Endothelial cell of umbilical vein (primary cell): ENCODE data around the gene SPSB3. TPM values are rescaled to one million over a fixed set of nuclear protein-coding genes. Genes with fewer than 3 reads are reported as not detected.

Experiments used
- BruUV-seq: library from RNA; stranded (reverse); fragments of 400-500 nt; replicated peaks from 2 replicates; lab custom pipeline; 2021; lab: Mats Ljungman, UMichigan
- CTCF ChIA-PET: fragments of 300-600, 350-600 bp; sonication (Branson Sonifier 250); formaldehyde crosslinking; loops from one replicate; lab custom pipeline; 2021; ENCODE audit warnings: antibody characterized with exemption, inconsistent platforms; lab: Charles Lee
- POLR2A ChIA-PET: fragments of 300-600, 350-600 bp; sonication (Branson Sonifier 250); formaldehyde crosslinking; loops from one replicate; lab custom pipeline; 2021; ENCODE audit warnings: antibody characterized with exemption, inconsistent platforms; lab: Charles Lee
- DNase-seq: peaks from one replicate; pipeline ENCODE4 v3.0.0-alpha.2; 2011; ENCODE audit warnings: low read depth, low spot score
- FAIRE-seq: peaks from 2 replicates; lab custom pipeline; 2011; peaks lifted over from hg19 to GRCh38; lab: Jason Lieb, UNC
- H2AFZ ChIP-seq: 2 replicates; pipeline ENCODE4 v1.6.0; 2012; ENCODE audit warnings: low read depth, low read length, control low read depth, inconsistent platforms
- H3K27ac ChIP-seq: 2 replicates; pipeline ENCODE4 v1.5.1; 2011; ENCODE audit warnings: low read depth, mild to moderate bottlenecking, control low read depth, low read length, moderate library complexity; ENCODE audit not compliant: insufficient read depth
- H3K27me3 ChIP-seq, 2 experiments: 2 replicates each; pipeline versions ENCODE4 v1.6.0 to v1.6.1; 2011; ENCODE audit warnings: low read length in 2 of 2, mixed read lengths in 1 of 2; ENCODE audit not compliant: control insufficient read depth in 2 of 2, insufficient read depth in 2 of 2
- H3K36me3 ChIP-seq, 2 experiments: 2 replicates in 1 of 2; 3 replicates in 1 of 2; pipeline ENCODE4 v1.5.1; 2011; ENCODE audit warnings: low read length in 2 of 2, mild to moderate bottlenecking in 1 of 2, moderate library complexity in 1 of 2; ENCODE audit not compliant: control insufficient read depth in 2 of 2, insufficient read depth in 2 of 2; ENCODE audit errors: extremely low read depth in 1 of 2
- H3K4me1 ChIP-seq: 3 replicates; pipeline ENCODE4 v1.5.1; 2011; ENCODE audit warnings: mild to moderate bottlenecking, low read length; ENCODE audit not compliant: control insufficient read depth, insufficient read depth; ENCODE audit errors: extremely low read depth
- H3K4me2 ChIP-seq: 2 replicates; pipeline ENCODE4 v1.6.1; 2011; ENCODE audit warnings: low read length, control low read depth, mixed read lengths; ENCODE audit not compliant: insufficient read depth
- H3K4me3 ChIP-seq, 3 experiments: fragments of 200-600 bp in 1 of 3; sonication (generic), shearing (Covaris generic) in 1 of 3; replicated peaks in 1 of 3; 2 replicates each; pipeline ENCODE4 v1.5.1; 2011 to 2016; ENCODE audit warnings: control low read depth in 3 of 3, low read length in 3 of 3, mild to moderate bottlenecking in 2 of 3, inconsistent platforms in 1 of 3, low read depth in 1 of 3, moderate library complexity in 1 of 3; ENCODE audit not compliant: insufficient read depth in 1 of 3
- H3K79me2 ChIP-seq: 2 replicates; pipeline ENCODE4 v1.6.0; 2012; ENCODE audit warnings: low read length, inconsistent platforms; ENCODE audit not compliant: control insufficient read depth, insufficient read depth
- H3K9ac ChIP-seq: replicated peaks from 2 replicates; pipeline ENCODE3; 2011; ENCODE audit warnings: low read length, control low read depth; ENCODE audit not compliant: insufficient read depth; ENCODE audit errors: extremely low read depth
- H3K9me1 ChIP-seq: replicated peaks from 3 replicates; pipeline ENCODE4 v1.6.0; 2011; ENCODE audit warnings: mild to moderate bottlenecking, low read length; ENCODE audit not compliant: control insufficient read depth, insufficient read depth; ENCODE audit errors: extremely low read depth
- H3K9me3 ChIP-seq: replicated peaks from 2 replicates; pipeline ENCODE4 v1.5.1; 2012; ENCODE audit warnings: low read length, inconsistent platforms; ENCODE audit not compliant: control insufficient read depth, insufficient read depth
- H4K20me1 ChIP-seq: replicated peaks from 2 replicates; pipeline ENCODE3; 2011; ENCODE audit warnings: mild to moderate bottlenecking, low read length; ENCODE audit not compliant: control insufficient read depth, insufficient read depth; ENCODE audit errors: extremely low read depth
- EZH2 ChIP-seq: IDR thresholded peaks from 2 replicates; pipeline ENCODE4 v1.6.1; 2012; ENCODE audit warnings: borderline replicate concordance, low read depth, mild to moderate bottlenecking, moderate library complexity, low read length, inconsistent platforms; ENCODE audit not compliant: severe bottlenecking
- FOS ChIP-seq: IDR thresholded peaks from 2 replicates; pipeline ENCODE4 v1.6.1; 2011; ENCODE audit warnings: mild to moderate bottlenecking, low read length, moderate library complexity, borderline replicate concordance; ENCODE audit not compliant: insufficient read depth
- GATA2 ChIP-seq: IDR thresholded peaks from 2 replicates; pipeline ENCODE4 v1.7.0; 2011; ENCODE audit warnings: low read depth, mild to moderate bottlenecking, moderate library complexity, mixed read lengths, low read length; ENCODE audit not compliant: insufficient read length, insufficient read depth
- JUN ChIP-seq: IDR thresholded peaks from 2 replicates; pipeline ENCODE4 v1.6.1; 2011; ENCODE audit warnings: borderline replicate concordance, low read depth; ENCODE audit not compliant: insufficient read length, insufficient read depth
- MAX ChIP-seq: IDR thresholded peaks from 2 replicates; pipeline ENCODE4 v1.6.1; 2011; ENCODE audit not compliant: insufficient read depth, insufficient read length
- MYC ChIP-seq: IDR thresholded peaks from one replicate; pipeline ENCODE4 v1.6.1; 2011; ENCODE audit warnings: mild to moderate bottlenecking, low read depth, low read length
- POLR2A ChIP-seq: IDR thresholded peaks from 2 replicates; pipeline ENCODE4 v1.6.1; 2012; ENCODE audit warnings: low read depth, mild to moderate bottlenecking, control low read depth, low read length
- POLR2AphosphoS5 ChIP-seq: IDR thresholded peaks from 2 replicates; pipeline ENCODE4 v1.6.1; 2012; ENCODE audit warnings: low read depth, mild to moderate bottlenecking, control low read depth, low read length, moderate library complexity; ENCODE audit not compliant: insufficient read depth
- dilution Hi-C: fragments of 300-500 bp; cut with MboI; formaldehyde crosslinking; loops from one replicate; pipeline ENCODE4 v1.15.0; 2019; ENCODE audit warnings: low sequenced_read_pairs; ENCODE audit not compliant: extremely low pct_ligation_motif_present
- intact Hi-C: fragments of 100-400 bp; cut with micrococcal nuclease; formaldehyde crosslinking; loops from one replicate; pipeline ENCODE4 v1.10.0; 2022
- polyA plus RNA-seq, 4 experiments: library from polyadenylated mRNA; depleted of rRNA in 3 of 4; stranded (reverse) in 3 of 4; unstranded in 1 of 4; fragments of >200 nt; gene quantifications; 2 replicates each; pipeline versions ENCODE4 v1.2.1 to v1.2.3, GENCODE V29; 2011 to 2012; ENCODE audit warnings: missing spikeins in 1 of 4
- total RNA-seq: library from RNA; stranded (reverse); gene quantifications from 2 replicates; pipeline ENCODE4 v1.2.3, GENCODE V29; 2021
- TF ChIP-seq, protein P1 (sequence below), 2 donors: IDR thresholded peaks; 1 replicate in 1 of 2; 2 replicates in 1 of 2; pipeline ENCODE4 v1.5.1; 2011; ENCODE audit warnings: low read length in 2 of 2, mild to moderate bottlenecking in 2 of 2, moderate library complexity in 2 of 2, control low read depth in 1 of 2, inconsistent platforms in 1 of 2, low read depth in 1 of 2; ENCODE audit not compliant: insufficient read depth in 1 of 2; ENCODE audit errors: extremely low read depth in 1 of 2

Gene SPSB3
- total and polyA plus RNA-seq, 2 donors (not counting 3 experiments of a cell fraction or from before 2014, with no cell fraction given), result 39.0 to 86.2 TPM

- no peak for FAIRE-seq
- DNase-seq, result no peak
- Histone ChIP-seq H4K20me1 (no peaks in the 10 kb centered on the region), H3K27ac (no peak overlapping the region), H2AFZ (no peak overlapping the region), H3K4me2 (no peak overlapping the region), H3K9me1 (no peaks in the 10 kb centered on the region), H3K9ac (no peak overlapping the region), H3K36me3 (peaks cover 0 to 23% of the 10 kb centered on the region in 2 experiments), H3K4me3 (no peak overlapping the region), H3K9me3 (no peaks in the 10 kb centered on the region), H3K27me3 (no peaks in the 10 kb centered on the region), H3K4me1 (no peaks in the 10 kb centered on the region), H3K79me2 (peaks cover 15% of the 10 kb centered on the region)
- dilution Hi-C loops (no loop called here), intact Hi-C loops (loop anchor here (10.0 kb wide), 1 partner anchor 485 kb away; the partner anchor contains the start of gene UBE2I)
- ChIA-PET CTCF (no interaction called here), POLR2A (no interaction called here)
- BruUV-seq, result no TSS peak
- TF ChIP-seq MAX (no peak), GATA2 (no peak), POLR2AphosphoS5 (no peak), EZH2 (no peak), FOS (no peak), POLR2A (no peak), MYC (no peak), JUN (no peak)
- TF ChIP-seq, protein P1, sequence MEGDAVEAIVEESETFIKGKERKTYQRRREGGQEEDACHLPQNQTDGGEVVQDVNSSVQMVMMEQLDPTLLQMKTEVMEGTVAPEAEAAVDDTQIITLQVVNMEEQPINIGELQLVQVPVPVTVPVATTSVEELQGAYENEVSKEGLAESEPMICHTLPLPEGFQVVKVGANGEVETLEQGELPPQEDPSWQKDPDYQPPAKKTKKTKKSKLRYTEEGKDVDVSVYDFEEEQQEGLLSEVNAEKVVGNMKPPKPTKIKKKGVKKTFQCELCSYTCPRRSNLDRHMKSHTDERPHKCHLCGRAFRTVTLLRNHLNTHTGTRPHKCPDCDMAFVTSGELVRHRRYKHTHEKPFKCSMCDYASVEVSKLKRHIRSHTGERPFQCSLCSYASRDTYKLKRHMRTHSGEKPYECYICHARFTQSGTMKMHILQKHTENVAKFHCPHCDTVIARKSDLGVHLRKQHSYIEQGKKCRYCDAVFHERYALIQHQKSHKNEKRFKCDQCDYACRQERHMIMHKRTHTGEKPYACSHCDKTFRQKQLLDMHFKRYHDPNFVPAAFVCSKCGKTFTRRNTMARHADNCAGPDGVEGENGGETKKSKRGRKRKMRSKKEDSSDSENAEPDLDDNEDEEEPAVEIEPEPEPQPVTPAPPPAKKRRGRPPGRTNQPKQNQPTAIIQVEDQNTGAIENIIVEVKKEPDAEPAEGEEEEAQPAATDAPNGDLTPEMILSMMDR (IDR thresholded peaks at IDR 0.05; ENCODE audit: extremely low read depth in 1 of 2, insufficient read depth in 1 of 2, low read depth in 1 of 2, low read length in 2 of 2), result no peak
Measured at GRCh38 chr16:1789643-1790045, 7.3 kb upstream of the SPSB3 start.
